GM18907 (cell line): ENCODE results near the gene PRELP.
"Not testable (repeated sequence)": the region's sequence is repeated elsewhere in the genome, so short reads cannot be mapped to it uniquely, and the experiment has no call there.

ENCODE experiments used
- ATAC-seq: cut with Tn5 transposase; IDR thresholded peaks from one replicate; pipeline ENCODE4 v1.9.1; 2021; ENCODE audit warnings: mild to moderate bottlenecking, moderate library complexity; ENCODE audit not compliant: unreplicated experiment

The PRELP gene

DNA sequence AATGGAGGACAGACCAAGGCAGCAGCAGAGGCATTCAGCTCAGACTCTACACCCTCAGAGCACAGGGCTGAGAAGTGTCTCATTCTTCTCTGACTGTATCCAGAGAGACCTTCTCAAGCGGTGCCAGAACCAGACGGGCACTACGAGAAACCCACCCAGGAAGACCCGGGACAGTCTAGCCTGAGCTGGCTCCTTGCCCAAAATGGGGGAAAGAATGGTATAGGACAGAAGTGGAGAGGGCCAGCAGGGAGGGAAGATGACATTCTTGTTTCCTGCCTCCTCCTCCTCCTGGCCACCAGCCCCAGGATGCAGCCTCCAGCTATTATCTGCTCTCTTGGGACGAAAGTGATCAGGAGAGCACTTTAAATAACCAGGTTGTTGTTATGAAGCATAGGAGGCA, 22.6 kb upstream of the PRELP start:
- no peak for ATAC-seq

DNA sequence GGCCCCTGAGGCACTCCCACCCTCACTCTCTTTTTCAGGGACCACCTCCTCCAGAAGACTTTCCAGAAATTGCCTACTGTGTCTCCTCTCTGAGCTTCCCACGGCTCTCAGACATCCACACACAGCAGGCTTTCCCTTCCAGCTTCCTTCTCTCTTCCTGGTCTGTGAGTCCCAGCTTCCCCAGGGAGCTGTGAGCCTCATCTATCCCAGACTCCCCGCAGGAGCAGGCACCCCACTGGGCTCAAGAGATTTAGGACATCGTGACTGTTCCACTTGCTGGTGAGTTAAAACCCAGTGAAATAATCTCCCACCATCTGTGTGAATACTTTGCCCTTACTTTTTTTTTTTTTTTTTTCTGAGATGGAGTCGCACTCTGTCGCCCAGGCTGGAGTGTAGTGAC, 22.0 kb upstream of the PRELP start:
- ATAC-seq = no peak

DNA sequence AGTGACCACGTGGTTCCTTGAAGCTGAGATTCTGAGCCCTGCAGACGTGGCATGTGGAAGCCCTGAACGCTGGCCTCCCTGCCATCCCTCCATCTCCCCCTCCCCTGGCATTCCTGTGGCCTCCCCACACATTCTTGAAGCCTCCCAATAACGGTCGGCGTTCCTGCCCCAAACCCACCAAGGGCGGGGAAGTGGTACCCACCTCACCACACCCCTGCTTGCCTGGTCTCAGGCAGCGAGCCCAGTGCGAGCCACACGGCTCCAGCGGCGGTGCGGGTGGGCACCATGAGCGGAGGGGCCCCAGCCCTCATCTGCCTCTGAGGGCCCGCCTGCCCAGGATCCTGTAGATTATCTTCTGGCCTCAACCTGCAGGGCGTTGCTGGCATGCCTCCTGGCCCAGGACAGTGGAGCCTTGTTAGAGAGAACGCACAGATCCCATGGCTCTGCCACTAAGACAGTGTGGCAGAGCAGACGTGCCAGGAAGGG, 20.6 kb upstream of the PRELP start:
- no peak for ATAC-seq

DNA sequence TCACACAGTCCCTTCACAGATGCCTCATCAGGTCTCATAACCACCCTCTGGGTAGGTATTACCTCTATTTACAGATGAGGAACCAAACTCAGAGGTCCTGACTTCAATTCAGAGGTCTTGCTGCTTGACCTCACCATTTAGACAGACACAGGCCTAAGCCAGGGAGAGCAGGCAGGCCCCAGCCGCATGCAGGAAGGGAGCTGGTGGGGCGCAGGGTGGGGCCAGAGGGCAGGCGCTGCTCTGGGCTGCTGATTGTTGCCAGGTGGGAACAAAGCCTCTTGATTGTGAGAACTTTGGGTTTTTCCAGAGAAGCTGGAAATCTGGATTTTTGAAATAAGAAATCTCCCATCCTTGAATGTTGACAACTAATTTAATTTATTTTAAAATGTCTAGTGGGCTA, 19.9 kb upstream of the PRELP start:
- no peak for ATAC-seq

DNA sequence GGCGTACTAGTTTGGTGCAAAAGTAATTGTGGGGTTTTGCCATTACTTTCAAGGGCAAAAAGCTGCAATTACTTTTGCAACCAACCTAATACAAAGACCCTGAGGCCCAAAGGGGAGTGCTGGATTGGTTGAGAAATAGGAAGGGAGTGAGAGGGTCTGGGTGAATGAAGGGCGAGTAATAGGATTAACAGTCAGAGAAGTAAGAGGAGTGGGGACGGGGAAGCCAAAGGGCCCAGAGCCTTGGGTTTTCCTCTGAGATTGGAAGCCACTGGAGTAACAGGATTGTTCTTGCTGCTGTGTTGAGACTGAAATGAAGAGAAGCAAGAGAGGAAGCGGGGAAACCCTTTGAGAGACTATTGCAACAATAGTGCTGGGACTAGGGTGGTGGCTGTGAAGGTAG, 19.0 kb upstream of the PRELP start:
- ATAC-seq = no peak

DNA sequence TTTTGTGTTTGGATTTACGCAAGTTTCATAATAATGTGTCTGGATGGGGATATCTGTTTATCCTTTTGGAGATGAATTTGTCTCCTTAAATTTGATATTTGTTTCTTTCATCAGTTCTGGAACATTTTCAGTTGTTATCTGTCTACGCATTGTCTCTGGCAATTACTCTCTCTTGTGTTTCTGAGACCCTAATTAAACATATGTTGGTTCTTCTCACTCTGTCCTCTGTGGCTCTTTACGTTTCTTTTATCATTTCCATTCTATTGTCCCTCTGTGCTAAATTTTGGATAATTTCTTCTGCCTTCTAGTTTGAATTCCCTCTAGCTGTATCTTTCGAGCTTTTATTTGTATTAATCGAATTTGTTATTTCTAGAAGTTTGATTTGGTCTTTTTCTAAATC, 17.5 kb upstream of the PRELP start:
- no peak for ATAC-seq

DNA sequence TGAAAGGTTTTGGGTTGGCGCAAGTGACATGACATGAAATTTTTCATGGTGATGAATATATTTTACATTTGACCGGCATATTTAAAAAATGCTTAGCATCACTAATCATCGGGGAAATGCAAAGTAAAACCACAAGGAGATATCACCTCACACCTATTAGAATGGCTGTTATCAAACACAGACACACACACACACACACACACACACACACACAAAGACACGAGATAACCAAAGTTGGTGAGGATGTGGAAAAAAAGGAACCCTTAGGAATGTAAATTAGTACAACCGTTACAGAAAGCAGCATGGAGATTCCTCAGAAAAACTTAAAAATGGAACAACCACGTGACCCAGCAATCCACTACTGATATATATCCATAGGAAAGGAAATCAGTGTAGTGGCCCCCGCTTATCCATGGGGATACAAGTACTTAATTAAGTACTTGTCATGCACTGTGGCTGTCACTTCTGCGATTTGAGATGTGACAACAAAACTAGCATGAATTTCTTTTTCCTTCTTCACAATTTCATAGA, 15.9 kb upstream of the PRELP start:
- ATAC-seq = no peak

DNA sequence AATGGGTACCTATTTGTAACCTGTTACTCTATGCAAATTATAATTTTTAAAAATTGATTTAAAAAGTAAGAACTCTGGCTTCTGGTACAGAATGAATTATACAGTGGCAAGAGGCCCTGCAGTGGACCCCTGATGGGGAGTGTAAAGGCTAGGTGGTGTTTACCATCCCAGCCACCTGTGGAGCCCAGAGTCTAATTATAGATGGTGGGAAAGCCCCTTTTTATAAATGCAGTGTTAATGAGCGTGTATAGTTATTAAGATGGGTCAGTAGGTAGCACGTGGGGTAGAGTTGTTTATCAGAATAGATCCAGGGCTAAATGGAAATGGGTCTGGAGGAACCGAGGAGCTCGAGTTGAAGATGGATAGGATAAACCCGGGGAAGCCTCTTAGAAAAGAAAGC, 13.9 kb upstream of the PRELP start:
- ATAC-seq = no peak

DNA sequence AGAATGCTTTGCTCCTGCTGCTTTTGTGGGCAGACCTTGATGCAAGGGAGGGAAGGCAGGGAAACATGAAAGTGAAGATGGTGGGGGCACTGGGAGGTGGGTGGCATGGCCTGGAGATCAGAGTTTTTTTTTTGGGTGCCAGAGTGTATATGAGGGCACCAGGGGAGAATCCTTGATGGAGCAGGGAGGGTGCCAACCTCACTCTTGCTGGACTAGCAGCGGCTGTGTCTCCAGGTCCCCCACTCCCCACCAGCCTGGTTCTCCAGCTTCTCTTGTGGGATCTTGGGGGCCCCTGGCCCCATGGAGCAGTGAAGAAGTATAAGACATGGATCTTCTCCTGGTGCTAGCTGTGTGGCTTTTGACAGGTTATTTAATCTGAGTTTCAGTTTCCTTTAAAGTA, 13.5 kb upstream of the PRELP start:
- ATAC-seq = no peak

DNA sequence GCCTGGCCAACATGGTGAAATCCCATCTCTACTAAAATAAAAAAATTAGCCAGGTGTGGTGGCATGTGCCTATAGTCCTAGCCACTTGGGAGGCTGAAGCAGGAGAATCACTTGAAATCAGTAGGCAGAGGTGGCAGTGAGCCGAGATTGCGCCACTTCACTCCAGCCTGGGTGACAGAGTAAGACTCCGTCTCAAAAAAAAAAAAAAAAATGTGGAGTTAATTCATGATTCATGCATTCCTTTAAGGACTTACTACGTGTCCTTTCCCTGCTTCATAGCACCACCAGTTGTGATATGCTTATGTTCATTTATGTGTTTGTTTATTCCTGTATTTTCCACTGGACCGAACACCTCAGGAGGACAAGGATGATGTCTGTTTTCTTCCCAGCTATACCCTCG, 12.7 kb upstream of the PRELP start:
- ATAC-seq = no peak

DNA sequence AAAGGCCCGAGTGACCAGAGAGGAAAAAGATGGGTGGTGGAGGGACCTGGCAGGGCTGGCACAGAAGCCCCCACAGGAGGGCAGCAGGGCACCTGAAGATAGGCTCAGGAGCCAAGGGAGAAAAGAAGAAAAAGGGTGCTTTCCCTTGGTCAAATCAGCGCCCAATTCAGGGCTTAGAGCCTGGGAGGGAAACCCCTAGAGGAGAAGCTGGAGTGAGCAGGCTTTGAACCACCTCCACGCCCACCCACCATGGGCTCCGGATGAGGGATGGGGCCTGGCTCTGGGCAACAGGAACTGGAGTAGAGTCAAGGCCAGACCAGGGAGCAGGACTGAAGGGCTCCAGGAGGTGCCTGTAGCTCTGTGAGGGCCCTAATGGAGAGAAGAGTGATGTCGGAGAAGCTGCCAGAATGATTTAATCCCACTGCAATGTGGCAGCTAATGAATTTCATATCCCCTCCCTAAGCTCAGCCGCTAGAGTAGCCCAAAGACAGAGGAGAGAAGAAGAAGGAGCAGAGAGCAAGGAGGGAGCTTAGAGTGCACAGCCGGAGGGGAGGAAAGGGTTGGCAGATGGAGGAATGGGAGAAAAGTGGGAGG, 12.0 kb upstream of the PRELP start:
- no peak for ATAC-seq

DNA sequence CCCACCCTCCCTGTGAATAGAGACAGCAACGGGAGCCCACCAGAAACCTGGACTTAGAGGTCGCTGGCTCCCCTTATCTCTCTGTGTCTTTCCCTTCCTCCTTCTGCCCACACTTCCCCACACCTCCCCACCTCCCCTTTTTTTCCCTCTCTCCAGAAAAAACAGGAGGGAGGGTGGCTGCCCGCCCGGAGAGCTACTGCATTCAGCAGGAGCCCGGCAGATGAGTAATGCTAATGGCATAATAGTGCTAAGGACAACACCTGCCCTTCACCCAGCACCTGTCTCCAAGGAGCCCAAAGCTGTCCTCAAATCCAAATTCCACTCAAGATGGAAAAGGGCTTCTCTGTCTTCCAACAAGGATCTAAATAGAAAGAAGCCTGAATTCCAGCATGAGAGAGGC, 11.4 kb upstream of the PRELP start:
- no peak for ATAC-seq

DNA sequence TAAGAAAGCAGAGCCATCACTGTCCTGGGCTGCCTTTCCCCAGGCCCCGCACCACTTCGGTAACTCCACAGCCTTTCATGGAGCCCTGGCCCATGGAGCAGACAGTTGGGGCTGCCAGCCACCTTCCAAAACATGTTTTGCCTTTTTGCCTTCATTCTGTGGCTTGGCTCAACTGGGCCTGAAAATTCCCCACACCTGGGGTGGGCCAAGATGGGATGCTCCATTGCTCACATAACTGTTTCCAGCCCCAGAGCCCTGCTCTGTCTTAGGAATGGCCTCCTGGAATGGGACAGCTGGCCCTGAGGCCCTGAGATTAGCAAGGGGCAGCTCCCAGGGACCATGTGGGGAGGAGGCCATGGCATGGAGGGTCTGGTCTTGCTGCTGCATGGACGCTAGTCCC, 10.9 kb upstream of the PRELP start:
- no peak for ATAC-seq

DNA sequence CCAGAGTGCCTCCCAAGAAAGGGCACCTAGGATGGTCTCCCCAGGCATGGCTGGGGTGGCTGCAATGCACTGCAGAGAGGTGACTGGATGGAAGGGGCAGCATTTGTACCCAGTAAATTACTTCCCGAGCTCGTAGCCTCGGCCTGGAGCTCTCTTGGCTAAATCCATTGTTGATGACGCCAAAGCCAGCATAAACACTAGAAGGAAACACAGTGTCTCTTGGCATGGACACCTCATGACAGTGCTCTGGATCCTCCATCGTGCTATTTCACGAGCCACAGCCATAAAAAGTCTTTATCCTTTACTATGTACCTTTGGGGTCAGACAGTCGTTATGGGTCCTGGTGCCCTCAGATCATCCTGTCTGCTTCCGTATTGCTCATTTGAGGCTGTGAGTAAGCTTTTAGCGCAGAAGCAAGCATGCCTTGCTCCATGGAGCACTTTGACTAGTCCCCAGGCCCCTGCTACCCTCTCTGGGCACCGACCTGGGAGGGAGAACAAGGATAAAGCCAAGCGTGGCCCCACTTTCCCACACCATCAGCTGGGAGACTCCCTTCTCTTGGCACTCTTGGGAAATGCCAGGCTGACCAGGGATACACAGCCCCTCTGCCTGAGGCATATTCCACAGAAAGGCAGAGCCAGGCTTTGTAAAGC, 10.3 kb upstream of the PRELP start:
- ATAC-seq = no peak

DNA sequence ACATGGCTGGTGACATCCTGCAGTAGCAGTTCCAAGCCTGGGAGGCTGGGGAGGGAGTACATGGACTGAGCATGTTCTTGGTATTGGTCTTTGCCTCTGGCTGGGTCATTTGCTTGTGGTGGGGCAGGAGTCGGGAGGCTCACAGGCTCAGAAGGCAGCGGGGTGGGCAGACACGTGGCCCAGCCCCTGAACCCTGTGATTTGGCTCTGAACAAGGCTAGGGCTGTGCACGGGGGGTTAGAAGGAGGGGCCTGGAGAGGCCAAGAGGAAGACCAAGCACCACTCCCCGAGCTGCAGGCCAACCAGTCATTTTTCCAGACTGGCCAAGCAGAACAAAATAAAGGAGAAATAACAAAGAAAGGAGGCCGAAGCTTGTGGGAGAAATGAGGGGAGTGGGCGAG, 9.7 kb upstream of the PRELP start:
- ATAC-seq = no peak

DNA sequence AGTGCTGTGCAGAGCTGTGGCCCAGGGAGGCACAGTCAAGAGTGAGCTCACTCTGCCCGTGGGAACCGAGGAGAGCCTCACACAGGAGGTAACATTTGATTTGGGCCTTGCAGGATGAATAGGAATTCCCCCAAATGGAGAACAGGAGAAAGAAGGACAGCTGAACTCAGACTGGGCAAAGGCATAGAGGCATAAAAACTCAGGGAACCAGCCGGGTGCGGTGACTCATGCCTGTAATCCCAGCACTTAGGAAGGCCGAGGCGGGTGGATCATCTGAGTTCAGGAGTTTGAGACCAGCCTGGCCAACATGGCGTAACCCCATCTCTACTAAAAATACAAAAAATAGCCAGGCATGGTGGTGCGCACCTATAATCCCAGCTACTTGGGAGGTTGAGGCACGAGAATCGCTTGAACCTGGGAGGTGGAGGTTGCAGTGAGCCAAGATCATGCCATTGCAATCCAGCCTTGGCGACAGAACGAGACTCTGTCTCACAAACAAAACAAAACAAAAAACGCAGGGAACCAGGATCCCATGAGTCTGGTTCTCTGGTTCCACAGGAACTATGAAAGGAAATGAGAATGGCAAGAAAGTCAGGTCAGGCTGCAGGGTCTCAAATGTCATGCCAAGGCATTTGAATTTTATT, 8.6 kb upstream of the PRELP start:
- not testable (repeated sequence) for ATAC-seq

DNA sequence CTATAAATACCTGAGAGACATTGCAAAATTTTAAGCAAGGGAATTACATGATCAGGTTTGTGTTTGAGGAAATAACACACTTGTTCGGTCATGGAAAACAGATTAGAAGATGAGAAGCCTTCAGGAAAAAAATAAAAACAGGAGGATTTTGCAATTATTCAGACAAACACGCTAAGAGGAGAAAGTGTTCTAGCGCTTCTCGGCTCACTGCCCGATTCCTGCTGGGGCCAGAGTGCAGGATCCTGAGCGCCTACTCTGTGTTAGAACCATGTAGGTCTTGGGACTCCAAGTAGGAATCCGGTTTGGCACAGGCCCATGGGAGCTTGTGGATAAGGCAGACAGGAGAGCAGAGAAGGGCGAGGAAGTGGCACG, 8.1 kb upstream of the PRELP start:
- no peak for ATAC-seq

DNA sequence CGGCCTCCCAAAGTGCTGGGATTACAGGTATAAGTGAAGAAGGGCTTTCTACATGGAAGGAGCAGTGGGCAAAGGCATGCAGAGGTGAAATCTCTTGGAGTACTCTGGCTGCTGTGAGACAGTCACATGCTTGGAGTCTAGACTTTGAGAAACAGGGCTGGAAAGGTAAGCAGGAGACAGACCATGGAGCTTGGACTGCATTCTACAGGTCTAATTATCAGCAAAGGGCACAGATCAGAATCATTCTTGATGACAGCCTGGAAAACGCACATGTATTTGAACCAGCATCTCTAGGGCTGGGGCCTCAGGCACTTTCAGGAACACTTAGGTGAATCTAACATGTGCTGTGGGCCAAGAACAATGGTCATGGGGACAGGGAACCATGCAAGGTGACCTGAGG, 7.3 kb upstream of the PRELP start:
- no peak for ATAC-seq

DNA sequence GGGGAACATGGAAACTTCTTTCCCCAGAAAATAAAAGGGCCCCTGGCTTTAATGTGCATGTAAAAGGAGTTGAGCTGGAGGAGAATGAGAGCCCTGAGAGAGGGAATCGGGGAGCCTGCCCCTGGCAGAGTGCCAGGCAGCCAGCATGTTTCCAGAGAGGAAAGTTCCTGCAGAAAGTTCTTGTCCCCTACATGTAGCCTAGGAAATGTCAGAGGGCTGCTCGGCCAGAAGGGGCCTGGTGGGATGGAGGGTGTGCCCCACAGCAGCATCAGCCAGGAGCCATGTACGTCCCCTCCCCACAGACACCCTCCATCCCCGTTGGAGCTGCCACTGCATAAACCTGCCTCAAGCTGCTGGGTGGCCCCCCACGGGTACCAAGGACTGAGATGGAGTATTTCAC, 5.4 kb upstream of the PRELP start:
- no peak for ATAC-seq

DNA sequence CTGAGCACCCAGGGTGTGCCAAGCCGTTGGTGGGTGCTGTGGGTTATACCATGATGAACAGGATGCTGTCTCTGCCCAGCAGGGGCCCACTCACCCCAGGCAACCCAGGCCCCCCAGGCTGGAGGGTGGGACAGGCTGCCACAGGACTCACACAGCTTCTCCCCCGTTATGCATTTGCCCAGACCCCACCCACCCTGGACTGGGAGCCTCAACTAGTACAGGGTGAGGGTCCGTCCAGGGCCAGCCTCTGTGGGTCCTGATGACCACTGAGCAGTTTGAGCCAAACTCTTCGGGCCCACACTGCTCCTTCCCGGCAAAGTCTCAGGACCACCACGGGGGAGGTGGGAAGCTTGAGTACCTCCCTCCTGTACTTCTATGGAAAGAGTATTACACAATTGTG, 3.8 kb upstream of the PRELP start:
- no peak for ATAC-seq

DNA sequence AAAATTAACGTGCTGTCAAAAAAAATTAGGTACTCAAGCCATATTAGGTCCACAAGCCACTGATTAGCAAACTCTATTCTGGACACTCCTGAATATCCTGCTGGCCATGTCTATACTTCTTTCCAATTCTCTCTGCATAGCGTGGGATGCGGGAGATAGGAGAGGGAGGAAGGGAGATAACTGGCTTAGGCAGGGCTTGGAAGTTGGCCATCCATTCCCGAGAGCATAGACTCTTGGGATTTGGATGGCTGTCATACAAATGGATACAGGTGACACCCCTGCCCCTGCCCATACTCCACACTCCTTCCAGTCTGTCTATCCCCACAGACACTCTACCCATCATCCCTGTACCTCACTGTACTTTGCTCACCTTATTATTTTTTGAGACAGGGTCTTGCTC, 2.3 kb upstream of the PRELP start:
- ATAC-seq = no peak

DNA sequence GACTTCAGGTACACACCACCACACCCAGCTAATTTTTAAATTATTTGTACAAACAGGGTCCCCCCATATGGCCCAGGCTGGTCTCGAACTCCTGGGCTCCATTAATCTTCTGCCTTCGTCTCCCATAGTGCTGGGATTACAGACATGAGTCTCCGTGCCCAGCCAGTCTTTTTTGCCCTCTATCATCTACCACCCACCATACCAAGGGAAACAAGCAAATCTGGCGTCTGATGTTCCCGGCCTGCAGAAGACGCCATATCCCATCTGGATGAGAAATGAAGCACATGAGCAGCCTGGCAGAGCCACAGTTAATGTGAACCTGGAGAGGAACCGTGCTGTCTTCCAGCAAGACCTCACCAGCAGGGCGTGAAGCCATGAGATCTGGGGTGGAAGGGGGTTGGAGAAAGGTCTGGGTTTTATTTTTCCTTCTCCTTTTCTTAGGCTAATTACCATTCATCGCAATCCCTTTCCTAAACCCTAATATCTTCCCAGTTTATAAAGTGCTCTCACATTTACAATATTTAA, 1.8 kb upstream of the PRELP start:
- no peak for ATAC-seq
